HG03520 (cell line): Measurements from ENCODE around the gene CFAP410.
"Not testable (repeated sequence)": the region's sequence is repeated elsewhere in the genome, so short reads cannot be mapped to it uniquely, and the experiment has no call there.

Source experiments
- ATAC-seq: cut with Tn5 transposase; IDR thresholded peaks from one replicate; pipeline ENCODE4 v1.9.1; 2021; ENCODE audit warnings: mild to moderate bottlenecking, moderate library complexity; ENCODE audit not compliant: unreplicated experiment

The CFAP410 gene

DNA sequence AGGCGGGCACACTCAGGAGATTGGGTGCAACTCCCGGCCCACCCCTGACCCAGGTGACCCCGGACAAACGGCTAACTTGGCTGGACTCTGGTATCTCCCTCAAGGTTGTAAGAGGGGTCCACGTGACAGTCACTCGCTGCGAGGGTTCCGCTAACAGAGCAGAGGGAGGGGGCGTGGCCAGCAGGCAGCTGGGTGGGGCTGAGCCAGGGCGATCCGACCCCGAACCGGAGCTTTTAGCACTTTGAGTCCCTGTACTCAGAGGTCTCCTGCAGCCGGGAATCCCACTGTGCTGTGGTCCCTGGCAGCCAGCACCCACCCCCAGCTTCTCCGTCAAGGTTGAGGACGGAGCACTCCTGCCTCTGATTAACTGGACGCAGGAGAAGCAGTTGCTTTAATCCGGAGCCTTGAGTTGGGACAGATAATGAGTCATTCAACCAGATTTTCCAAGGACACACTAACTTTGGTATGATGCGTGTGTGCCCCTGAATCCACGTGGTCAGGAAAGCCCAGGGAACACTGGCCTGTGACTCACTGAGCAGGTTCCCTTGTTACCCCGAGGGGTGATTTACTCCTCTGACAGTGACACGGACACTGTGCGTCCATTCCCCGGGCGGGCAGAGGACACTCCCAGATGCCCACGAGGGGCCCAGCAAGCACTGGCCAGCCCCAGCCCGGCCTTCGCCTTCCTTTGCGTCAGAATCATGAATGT lies 31.0 kb upstream of the CFAP410 start:
- no peak for ATAC-seq

DNA sequence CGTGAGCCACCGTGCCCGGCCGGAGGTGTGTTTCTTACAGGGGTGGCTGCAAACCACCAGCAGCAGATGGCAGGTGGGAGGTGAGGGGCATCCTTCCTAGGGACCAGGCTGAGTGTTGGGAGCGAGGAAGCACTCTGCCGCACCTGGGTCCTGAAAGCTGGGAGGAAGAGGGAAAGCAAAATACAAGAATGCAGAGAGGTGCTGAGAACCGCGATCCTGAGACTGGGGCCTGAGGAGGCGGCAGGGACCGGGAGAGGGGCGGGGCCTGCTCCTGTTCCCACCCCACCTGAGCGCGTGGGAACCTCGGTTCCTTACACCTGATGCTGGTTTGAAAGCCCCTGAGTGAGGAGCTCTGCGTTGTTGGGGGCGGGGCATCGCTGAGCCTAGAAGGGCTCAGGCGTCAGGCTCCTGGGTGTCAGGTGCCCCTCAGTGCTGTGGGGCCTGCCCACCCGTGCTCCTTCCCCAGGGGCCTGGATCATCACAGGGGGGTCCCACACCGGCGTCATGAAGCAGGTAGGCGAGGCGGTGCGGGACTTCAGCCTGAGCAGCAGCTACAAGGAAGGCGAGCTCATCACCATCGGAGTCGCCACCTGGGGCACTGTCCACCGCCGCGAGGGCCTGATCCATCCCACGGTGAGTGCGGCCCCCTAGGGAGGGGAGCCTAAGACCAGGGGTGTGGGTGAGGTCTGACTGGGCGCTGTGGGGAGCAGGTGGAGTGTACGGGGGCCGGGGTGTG lies 29.7 kb upstream of the CFAP410 start:
- ATAC-seq: no peak

DNA sequence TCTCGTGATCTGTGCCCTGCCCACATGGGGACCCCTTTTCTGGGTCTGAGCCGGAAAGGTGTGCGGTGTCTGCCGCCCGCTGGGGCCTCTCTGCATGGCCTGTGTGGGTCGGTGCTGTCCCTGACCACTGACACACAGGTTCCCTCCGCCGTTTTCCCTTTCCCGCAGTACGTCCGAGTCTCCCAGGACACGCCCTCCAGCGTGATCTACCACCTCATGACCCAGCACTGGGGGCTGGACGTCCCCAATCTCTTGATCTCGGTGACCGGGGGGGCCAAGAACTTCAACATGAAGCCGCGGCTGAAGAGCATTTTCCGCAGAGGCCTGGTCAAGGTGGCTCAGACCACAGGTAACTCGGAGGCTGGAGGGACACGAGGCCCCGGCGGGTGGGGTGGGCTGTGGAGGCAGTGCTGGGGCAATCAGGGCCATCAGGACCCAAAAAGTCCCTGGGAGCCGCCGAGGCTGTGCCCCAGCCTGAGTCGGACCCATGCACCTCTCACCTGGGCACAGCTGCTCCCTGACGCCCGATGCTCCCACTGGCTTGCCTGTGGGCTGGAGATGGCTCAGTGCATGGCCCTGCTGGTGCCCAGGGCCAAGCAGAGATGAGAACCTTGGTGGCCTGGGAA lies 27.5 kb upstream of the CFAP410 start:
- ATAC-seq: no peak

DNA sequence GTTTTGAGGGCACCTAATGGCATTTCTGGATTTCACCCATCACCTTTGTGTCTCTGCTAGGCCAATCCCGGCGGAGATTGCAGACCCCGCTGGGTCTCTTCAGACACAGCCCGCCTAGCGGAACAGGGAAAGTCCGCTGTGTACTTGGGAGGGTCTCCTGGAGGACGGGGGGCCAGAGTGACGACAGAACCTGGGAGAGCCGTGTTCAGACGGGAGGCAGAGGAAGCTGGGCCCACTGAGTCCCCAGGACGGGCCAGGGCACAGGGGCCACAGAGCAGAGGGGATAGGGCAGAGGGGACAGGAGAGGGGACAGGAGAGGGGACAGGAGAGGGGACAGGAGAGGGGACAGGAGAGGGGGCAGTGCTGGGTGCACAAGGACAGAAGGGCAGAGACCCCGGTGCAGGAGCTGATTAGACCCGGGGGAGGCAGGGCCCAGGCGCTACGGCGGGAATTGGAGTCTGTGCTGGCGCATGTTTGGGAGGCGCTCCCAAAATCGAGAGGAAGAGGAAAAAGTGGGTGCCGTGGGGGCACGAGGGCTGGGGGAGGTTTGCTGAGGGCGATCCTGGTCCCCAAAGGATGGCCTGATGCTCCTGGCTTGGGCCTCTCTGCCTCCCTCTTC lies 26.9 kb upstream of the CFAP410 start:
- ATAC-seq: no peak

DNA sequence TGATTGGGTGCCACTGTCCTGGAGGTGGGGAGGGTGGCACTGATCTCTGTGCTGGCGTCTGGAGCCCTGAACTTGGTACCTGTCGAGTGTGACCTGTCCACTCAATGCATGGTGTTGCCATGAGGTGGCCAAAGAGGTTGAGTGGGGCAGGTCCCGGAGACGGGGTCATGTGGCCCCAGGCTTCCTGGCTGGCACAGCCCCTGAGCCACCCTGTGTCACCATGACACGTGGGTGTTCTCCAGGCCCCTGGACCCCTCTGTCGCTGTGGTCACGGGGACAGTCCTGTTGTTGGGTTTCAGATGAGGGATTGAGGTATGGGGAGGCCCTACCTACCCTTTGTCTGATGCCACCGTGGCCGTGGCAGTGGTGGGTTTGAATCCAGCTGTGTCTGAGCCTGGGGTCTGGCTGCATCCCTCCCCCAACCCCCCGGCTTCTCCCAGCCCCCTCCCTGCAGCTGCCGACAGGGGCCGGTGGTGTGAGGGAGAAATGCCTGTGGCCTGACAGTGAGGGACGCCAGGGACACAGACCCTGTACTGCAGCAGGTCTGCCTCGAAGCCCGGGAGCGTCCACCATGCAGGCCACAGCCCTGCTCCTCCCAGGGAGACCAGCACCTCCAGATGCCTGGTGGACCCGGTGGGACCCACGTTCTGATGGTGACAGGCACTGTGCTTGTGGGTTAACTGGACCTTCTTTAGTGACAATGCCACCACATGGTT lies 26.2 kb upstream of the CFAP410 start:
- ATAC-seq: no peak

DNA sequence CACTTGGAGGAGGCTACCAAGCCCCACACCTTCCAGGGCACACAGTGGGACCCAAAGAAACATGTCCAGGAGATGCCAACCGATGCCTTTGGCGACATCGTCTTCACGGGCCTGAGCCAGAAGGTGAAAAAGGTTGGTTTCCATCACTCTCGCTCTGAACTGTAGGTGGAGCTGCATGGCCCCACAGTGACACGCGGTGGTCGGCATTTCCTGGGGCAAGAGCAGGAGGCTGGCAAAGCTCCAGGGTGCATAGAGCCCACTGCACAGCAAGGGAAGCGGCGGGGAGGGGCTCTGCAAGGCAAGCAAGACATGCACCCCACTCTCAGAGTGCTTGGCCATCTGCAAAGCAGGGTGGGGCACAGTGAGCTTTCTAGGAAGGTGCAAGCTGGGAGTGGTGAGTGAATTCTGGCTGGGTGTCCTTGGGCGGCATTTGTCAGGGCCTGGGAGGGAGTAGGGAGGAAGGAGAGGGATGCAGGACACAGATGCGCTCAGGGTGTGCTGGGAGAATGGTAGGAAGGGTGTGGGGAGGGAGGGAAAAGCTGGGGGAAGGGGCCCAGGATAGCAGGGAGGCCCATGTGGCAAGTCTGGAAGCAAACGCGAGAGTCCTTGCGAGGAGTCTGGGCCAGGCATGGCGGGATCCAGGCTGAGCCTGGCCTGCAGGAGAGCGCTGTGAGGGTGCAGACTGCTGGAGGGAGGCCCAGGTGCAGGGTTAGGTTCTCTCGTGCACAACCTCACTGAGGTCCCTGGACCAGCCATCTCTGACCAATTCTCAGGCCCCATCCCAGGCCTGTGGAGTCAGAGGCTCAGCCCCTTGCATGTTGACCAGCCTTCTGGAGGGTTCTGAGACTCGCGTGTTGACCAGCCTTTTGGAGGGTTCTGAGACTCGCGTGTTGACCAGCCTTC lies 25.2 kb upstream of the CFAP410 start:
- ATAC-seq: no peak

DNA sequence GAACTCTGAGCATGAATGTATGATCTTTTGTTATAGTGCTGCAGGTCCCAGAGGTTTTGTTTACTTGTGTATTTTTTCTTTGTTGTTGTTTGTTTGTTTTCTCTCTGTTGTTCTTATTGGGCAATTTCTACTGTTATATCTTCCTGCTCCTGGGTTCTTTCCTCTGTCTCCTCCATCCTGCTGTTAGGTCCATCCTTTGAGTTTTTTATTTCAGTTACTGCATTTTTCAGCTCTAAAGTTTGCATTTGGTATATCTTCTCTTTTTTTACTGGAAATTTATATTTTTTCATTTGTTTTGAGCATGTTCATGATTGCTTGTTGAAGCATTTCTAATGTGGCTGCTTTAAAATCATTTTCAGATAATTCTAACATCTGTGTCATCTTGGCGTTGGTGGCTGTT lies 24.1 kb upstream of the CFAP410 start:
- ATAC-seq: no peak

DNA sequence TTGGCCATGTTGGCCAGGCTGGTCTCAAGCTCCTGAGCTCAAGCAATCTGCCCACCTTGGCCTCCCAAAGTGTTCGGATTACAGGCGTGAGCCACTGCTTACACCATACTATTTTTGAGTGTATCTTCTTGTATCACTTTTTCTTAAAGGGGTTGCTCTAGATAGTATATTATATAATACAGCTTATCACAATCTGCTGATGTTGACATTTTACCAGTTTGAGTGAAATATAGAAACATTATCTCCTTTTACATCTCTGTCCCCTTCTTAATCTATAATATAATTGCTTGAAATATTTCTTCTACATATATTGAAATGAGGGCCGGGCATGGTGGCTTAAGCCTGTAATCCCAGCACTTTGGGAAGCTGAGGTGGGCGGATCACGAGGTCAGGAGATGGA lies 22.7 kb upstream of the CFAP410 start:
- not testable (repeated sequence) for ATAC-seq

DNA sequence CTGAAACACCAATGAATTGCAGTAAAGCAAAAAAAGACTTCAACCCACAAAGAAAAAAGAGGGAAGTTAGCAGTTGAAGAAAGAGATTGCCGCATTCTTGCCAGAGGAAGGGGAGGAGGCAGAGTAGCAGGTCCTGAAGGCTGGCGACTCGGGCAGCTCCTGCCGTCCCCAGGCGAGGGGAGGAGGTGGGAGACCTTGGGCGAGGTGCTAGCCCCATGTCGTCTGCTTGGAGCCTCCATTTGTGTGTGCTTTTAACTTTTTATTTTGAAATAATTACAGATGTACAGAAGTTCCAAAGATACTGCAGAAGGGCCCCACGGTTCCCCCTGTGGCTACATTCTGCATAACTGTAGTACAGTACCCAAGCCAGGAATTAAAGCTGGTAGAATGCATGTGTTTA lies 21.0 kb upstream of the CFAP410 start:
- no peak for ATAC-seq

DNA sequence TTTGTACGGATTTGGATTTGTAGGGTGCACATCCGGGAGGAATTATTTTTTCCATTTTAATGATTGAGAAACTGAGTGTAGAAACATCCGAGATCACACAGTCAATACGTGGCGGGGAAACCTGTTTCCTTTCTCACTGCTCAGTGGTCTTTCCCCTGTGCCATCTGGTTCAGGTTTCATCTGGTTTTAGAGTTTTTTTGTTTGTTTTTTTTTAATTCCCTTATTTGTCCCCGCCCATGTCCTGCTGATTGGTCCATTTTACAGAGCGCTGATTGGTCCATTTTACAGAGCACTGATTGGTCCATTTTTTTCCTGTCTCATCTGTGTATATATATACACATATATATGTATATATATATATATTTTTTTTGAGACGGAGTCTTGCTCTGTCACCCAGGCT lies 20.2 kb upstream of the CFAP410 start:
- no peak for ATAC-seq

DNA sequence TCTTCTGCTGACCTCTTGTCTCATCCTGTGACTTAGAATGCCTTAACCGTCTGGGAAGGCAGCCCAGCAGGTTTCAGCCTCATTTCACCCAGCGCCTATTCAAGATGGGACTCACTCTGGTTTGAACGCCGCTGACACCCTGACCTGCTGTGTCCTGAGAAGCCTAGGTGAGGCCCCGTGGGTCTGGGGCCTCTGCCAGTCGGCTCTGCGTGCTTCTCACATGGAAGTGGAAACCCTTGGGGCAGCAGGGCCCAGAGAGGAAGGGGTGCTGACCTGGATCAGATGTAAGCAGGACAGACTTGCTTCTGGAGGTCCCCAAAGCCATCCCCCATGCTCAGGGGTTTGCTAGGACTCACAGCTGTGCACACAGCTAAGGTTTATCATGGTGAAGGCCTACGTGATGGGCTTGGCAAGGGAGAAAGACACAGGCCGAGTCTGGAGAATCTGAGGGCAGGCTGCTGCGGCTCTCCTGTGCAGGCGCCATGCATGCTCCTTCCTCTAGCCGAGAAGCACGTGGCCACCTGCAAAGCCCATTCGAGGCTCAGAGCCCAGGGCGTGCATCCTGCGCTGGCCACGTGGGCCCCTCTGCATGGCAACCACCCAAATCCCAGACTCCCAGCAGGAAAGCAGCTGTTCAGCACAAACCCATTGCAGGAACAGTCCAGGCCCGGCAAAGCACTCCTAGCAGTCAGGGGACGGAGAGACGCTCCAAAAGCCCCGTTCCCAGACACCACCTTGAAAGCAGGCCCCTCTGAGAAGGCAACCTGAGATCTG lies 18.1 kb upstream of the CFAP410 start:
- ATAC-seq: no peak

DNA sequence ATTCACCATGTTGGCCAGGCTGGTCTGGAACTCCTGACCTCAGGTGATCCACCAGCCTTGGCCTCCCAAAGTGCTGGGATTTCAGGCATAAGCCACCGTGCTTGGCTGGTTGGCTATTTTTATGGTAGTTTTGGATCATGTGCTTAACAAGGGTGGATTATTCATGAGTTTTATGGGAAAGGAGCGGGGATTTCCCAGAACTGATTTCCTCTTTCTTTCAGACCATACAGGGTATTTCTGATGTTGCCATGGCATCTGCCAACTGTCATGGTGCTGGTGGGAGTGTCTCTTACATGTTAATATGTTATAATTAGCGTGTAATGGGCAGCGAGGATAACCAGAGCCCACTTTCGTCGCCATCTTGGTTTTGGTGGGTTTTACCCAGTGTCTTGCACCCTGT lies 17.4 kb upstream of the CFAP410 start:
- ATAC-seq: no peak

DNA sequence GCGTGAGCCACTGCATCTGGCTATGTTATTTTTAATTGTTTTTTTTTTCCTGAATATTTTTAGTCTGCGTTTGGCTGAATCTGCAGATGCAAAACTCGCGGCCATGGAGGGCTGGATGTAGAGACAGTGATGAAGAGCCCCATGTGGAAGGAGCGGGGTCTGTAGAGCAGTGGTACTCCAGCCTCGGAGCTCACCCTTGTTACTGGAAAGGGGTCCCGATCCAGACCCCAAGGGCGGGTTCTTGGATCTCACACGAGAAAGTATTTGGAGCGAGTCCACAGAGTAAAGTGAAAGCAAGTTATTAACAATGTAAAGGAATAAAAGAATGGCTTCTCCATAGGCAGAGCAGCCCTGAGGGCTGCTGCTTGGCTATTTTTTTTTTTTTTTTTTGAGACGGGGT lies 17.0 kb upstream of the CFAP410 start:
- no peak for ATAC-seq

DNA sequence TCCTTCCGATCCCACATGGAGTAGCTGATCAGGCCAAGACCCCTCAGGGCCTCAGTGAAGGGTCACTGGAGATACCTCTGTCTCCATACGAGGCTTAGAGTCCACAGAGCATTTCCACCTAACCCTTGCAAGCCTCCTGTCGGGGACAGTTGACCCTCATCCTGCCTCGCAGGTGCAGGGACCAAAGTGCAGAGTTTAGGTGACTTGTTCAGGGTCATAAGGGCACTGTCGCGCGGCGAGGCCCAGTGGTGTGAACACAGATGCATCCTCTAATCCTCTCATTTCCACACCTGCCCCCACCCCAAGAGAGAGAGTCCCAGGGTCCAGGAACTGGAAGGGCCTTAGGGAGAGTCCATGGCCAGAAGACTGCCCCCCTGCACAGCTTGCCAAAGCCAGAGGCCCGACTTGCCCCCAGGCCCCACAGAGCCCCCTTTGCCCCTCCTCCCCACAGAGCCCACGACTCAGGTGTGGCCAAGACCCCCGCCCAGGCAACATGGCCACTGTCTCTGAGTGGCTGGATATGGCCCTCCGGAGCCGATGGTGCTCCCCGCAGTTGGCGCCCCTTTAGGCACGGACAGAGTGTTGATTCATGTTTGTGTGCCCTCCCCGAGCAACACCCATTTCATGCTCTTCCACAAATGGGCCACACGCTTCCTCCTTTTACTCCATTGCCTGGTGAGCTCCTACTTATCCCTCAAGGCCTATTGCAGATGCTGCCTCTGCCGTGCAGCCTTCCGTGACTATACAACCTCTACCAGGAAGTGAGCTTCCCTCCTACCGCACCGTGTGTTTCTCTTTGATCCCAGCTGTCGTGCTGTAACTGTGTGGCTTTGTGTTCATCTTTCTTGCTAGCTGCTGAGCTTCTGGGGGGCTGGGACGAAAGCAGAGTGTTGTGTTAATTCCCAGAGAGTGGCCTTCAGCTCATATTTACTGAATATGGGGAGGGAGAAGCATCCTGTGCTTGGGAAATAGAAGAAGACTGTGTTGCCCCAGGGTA lies 15.9 kb upstream of the CFAP410 start:
- ATAC-seq: no peak

DNA sequence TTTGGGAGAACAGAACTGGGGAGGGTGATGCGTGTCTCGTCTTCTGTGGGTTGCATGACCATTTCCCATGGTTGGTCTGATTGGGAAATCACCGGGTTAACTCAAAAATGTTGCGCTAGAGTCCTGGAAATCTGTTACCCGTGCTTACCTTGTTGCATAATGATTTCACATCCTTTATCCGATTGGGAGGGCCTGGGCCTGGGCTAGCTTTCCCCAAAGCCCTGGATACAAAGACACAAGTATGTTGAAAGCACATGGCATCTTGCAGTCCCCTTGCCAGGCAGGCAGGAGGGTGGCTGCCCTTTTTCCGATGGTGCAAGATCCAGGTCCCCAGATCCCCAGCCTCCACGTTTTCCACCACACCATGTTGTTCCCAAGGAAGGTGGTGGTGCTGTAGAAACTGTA lies 14.8 kb upstream of the CFAP410 start:
- ATAC-seq: no peak

DNA sequence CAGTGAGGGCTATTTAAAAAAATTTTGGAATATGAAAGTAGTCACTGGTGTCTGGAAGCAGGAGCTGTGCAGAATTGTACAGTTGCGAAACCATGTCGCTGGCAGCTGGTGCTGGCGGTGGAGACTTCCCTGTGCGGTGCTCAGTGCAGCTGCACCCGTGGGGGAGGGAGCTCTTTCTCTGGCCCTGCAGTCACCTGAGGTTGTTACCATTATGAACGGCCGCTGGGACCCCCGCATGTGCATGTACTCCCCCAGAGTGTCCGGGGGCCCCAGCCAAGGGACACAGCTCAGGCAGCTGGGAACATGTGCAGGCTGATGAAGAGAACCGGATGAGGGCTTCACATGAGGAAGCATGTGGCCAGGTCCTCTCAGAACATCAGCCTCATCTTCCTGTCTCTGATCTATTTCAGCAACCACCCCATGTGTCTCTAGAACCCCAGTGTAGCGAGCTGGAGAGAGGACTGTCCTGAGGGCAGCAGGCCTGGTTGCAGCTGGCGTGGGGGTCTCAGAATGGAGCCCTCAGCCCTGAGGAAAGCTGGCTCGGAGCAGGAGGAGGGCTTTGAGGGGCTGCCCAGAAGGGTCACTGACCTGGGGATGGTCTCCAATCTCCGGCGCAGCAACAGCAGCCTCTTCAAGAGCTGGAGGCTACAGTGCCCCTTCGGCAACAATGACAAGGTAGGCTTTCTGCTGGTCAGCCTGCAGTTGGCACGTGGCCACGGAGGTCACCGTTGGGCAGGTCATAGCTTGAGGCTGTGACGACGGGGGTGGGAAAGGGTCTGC lies 14.2 kb upstream of the CFAP410 start, which contains the start of gene TRPM2:
TRPM2 (plus strand) TSS at position 431 of the 780 bp plus-strand sequence; CDS start at position 511, 80 bp downstream.
- ATAC-seq: no peak

DNA sequence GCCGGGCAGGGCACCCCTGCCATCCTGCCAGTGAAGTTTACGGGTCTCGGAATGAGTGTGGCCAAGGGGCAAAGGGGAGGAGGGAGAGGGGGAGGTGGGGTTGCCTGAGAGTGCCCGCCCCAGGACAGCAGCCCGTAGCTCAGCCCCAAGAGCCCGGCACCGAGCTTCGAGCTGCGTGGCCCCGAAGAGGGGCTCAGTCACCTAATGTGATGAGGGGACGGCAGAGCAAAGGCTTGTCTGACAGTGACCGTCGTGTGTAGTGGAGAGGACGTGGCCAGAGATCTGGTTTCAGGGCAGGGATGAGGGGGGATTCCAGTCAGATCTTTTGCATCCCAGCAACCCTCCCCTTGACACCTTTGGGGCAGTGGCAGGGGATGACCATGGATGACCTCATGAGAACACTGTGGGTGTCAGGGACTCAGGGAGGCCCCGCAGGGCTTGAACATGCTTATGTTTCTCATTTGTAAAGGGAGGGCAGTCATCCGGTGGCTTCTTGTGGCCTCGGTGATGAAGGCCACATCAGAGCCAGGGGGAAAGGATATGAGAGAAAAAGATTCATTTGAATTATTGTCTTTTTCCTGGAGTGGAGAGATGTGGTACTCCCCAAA lies 13.2 kb upstream of the CFAP410 start:
- no peak for ATAC-seq
